Measurements from ENCODE around the gene LBR.

- TF ChIP-seq CTCF (IDR thresholded peaks at IDR 0.05) (no peak), ZFX (IDR thresholded peaks at IDR 0.05; ENCODE audit: borderline replicate concordance) (no peak)
These were observed 31.5 kb downstream of the LBR start for GRCh38 chr1:225396357-225396756.
